H1 (cell line): ENCODE data around the gene LINGO4. TPM values are rescaled to one million over a fixed set of nuclear protein-coding genes. Genes with fewer than 3 reads are reported as not detected.

Experiments used
- CEBPB ChIP-seq: IDR thresholded peaks from 2 replicates; pipeline ENCODE4 v1.6.1; 2012; ENCODE audit warnings: low read depth, low read length
- POU5F1 ChIP-seq: IDR thresholded peaks from 2 replicates; pipeline ENCODE4 v1.6.1; 2011; ENCODE audit warnings: low read depth, mild to moderate bottlenecking, low read length, moderate library complexity
- RBBP5 ChIP-seq: IDR thresholded peaks from 2 replicates; pipeline ENCODE4 v1.7.1; 2012; ENCODE audit warnings: low read depth, mild to moderate bottlenecking, inconsistent platforms, low read length, moderate library complexity, borderline replicate concordance
- RFX5 ChIP-seq: IDR thresholded peaks from 2 replicates; pipeline ENCODE4 v1.6.1; 2011; ENCODE audit warnings: low read depth, low read length, improper control_type of control experiment, borderline replicate concordance
- SAP30 ChIP-seq: fragments of 300-600 bp; sonication (generic); IDR thresholded peaks from 2 replicates; pipeline ENCODE4 v1.7.1; 2012; ENCODE audit warnings: low read length, moderate library complexity, mild to moderate bottlenecking, inconsistent platforms; ENCODE audit not compliant: insufficient read depth, insufficient replicate concordance
- SIN3A ChIP-seq, 2 experiments: IDR thresholded peaks in 1 of 2; conservative IDR thresholded peaks in 1 of 2; 2 replicates each; pipeline ENCODE4 v1.6.1; 2011 to 2012; ENCODE audit warnings: low read length in 2 of 2, improper control_type of control experiment in 1 of 2, low read depth in 1 of 2, mild to moderate bottlenecking in 1 of 2
- SP1 ChIP-seq: IDR thresholded peaks from 2 replicates; pipeline ENCODE4 v1.6.1; 2011; ENCODE audit warnings: low read depth, low read length
- SRF ChIP-seq: IDR thresholded peaks from 2 replicates; pipeline ENCODE4 v1.6.1; 2011; ENCODE audit warnings: mild to moderate bottlenecking, low read depth, low read length, moderate library complexity
- TCF12 ChIP-seq: IDR thresholded peaks from 2 replicates; pipeline ENCODE4 v1.6.1; 2011; ENCODE audit warnings: low read depth, mild to moderate bottlenecking, low read length
- TEAD4 ChIP-seq: IDR thresholded peaks from 2 replicates; pipeline ENCODE4 v1.6.1; 2012; ENCODE audit warnings: low read depth, low read length, inconsistent platforms, mixed read lengths
- polyA plus RNA-seq, 7 experiments: library from polyadenylated mRNA; depleted of rRNA in 3 of 7; stranded (reverse) in 5 of 7; unstranded in 2 of 7; fragments of >200 nt in 5 of 7; fragments of 200-250 nt in 2 of 7; gene quantifications; 1 replicate in 5 of 7; 2 replicates in 1 of 7; 4 replicates in 1 of 7; pipeline versions ENCODE4 v1.2.1 to v1.2.3, GENCODE V29; 2011 to 2013; ENCODE audit warnings: missing spikeins in 2 of 7, mixed read lengths in 2 of 7
- total RNA-seq: library from RNA; stranded (reverse); fragmentation: NEBNext Ultra II Directional; extraction: Animal tissue kit (Norgen Biotek cat#: 25700); gene quantifications from 2 replicates; pipeline ENCODE4 v1.2.1, GENCODE V29; 2021
- TF ChIP-seq, protein P1 (sequence below): fragments of 300-600 bp; sonication (generic); IDR thresholded peaks from 2 replicates; pipeline ENCODE4 v1.7.1; 2012; ENCODE audit warnings: low read length, moderate library complexity, mild to moderate bottlenecking, inconsistent platforms; ENCODE audit not compliant: insufficient replicate concordance
- TF ChIP-seq, protein P2 (sequence below): IDR thresholded peaks from 2 replicates; pipeline ENCODE4 v1.6.1; 2011; ENCODE audit warnings: low read depth, mild to moderate bottlenecking, low read length; ENCODE audit not compliant: insufficient read depth

LINGO4 gene
- total and polyA plus RNA-seq, 2 of the 8 experiments (the other 6 are each of a cell fraction or from before 2014, with no cell fraction given) = 0.03 TPM; not detected in 1

DNA sequence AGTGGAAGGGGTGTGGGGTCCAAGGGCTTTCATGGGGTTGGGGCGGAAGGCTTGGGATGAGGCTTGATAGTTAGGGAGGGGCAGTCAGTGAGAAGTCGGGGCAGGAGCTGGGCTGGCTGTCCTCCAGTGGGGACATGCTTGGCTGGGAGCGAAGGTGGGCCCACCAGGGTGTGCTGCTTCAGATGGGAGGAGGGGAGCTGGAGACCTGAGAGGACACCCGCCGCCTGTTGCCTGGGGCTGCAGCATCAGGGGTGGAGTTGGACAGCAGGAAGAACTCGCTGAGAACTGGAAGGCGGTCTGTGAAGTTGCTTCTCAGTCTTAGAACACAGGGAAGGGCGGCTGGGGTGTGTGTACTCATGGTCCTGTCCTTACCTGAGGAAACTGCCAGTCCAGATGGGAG is 46.7 kb upstream of the LINGO4 start (continued):
- TF ChIP-seq, protein P1, sequence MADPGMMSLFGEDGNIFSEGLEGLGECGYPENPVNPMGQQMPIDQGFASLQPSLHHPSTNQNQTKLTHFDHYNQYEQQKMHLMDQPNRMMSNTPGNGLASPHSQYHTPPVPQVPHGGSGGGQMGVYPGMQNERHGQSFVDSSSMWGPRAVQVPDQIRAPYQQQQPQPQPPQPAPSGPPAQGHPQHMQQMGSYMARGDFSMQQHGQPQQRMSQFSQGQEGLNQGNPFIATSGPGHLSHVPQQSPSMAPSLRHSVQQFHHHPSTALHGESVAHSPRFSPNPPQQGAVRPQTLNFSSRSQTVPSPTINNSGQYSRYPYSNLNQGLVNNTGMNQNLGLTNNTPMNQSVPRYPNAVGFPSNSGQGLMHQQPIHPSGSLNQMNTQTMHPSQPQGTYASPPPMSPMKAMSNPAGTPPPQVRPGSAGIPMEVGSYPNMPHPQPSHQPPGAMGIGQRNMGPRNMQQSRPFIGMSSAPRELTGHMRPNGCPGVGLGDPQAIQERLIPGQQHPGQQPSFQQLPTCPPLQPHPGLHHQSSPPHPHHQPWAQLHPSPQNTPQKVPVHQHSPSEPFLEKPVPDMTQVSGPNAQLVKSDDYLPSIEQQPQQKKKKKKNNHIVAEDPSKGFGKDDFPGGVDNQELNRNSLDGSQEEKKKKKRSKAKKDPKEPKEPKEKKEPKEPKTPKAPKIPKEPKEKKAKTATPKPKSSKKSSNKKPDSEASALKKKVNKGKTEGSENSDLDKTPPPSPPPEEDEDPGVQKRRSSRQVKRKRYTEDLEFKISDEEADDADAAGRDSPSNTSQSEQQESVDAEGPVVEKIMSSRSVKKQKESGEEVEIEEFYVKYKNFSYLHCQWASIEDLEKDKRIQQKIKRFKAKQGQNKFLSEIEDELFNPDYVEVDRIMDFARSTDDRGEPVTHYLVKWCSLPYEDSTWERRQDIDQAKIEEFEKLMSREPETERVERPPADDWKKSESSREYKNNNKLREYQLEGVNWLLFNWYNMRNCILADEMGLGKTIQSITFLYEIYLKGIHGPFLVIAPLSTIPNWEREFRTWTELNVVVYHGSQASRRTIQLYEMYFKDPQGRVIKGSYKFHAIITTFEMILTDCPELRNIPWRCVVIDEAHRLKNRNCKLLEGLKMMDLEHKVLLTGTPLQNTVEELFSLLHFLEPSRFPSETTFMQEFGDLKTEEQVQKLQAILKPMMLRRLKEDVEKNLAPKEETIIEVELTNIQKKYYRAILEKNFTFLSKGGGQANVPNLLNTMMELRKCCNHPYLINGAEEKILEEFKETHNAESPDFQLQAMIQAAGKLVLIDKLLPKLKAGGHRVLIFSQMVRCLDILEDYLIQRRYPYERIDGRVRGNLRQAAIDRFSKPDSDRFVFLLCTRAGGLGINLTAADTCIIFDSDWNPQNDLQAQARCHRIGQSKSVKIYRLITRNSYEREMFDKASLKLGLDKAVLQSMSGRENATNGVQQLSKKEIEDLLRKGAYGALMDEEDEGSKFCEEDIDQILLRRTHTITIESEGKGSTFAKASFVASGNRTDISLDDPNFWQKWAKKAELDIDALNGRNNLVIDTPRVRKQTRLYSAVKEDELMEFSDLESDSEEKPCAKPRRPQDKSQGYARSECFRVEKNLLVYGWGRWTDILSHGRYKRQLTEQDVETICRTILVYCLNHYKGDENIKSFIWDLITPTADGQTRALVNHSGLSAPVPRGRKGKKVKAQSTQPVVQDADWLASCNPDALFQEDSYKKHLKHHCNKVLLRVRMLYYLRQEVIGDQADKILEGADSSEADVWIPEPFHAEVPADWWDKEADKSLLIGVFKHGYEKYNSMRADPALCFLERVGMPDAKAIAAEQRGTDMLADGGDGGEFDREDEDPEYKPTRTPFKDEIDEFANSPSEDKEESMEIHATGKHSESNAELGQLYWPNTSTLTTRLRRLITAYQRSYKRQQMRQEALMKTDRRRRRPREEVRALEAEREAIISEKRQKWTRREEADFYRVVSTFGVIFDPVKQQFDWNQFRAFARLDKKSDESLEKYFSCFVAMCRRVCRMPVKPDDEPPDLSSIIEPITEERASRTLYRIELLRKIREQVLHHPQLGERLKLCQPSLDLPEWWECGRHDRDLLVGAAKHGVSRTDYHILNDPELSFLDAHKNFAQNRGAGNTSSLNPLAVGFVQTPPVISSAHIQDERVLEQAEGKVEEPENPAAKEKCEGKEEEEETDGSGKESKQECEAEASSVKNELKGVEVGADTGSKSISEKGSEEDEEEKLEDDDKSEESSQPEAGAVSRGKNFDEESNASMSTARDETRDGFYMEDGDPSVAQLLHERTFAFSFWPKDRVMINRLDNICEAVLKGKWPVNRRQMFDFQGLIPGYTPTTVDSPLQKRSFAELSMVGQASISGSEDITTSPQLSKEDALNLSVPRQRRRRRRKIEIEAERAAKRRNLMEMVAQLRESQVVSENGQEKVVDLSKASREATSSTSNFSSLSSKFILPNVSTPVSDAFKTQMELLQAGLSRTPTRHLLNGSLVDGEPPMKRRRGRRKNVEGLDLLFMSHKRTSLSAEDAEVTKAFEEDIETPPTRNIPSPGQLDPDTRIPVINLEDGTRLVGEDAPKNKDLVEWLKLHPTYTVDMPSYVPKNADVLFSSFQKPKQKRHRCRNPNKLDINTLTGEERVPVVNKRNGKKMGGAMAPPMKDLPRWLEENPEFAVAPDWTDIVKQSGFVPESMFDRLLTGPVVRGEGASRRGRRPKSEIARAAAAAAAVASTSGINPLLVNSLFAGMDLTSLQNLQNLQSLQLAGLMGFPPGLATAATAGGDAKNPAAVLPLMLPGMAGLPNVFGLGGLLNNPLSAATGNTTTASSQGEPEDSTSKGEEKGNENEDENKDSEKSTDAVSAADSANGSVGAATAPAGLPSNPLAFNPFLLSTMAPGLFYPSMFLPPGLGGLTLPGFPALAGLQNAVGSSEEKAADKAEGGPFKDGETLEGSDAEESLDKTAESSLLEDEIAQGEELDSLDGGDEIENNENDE = no peak
- TF ChIP-seq SIN3A (conservative IDR thresholded peaks at IDR 0.05 in 1 of 2, IDR thresholded peaks at IDR 0.05 in 1 of 2; ENCODE audit: low read depth in 1 of 2, low read length in 2 of 2) (no peak), SRF (no peak), RBBP5 (no peak), CEBPB (no peak), SP1 (no peak), RFX5 (no peak), SAP30 (no peak), POU5F1 (no peak), TEAD4 (no peak), TCF12 (no peak)
- TF ChIP-seq, protein P2, sequence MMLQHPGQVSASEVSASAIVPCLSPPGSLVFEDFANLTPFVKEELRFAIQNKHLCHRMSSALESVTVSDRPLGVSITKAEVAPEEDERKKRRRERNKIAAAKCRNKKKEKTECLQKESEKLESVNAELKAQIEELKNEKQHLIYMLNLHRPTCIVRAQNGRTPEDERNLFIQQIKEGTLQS = no peak
